ENCODE measurements around the gene CENPK. TPM values are rescaled to one million over a fixed set of nuclear protein-coding genes. Genes with fewer than 3 reads are reported as not detected.

Gene CENPK
- total and polyA plus RNA-seq, 2 of the 8 experiments (the other 6 are each of a cell fraction or from before 2014, with no cell fraction given) = 13.3 to 50.9 TPM

GRCh38 chr5:65563777-65564176 lies 809 bp upstream of the CENPK start:
- Histone ChIP-seq H3K4me2 (ENCODE audit: insufficient read depth in 1 of 2, low read depth in 2 of 2, low read length in 2 of 2) (peak overlapping the region; percentile 60 to 85), H3K4ac (replicated peaks; ENCODE audit: insufficient read length, low read depth, low read length) (no peak overlapping the region), H2BK120ac (replicated peaks; ENCODE audit: low read depth, low read length) (no peak overlapping the region), H2BK12ac (ENCODE audit: low read depth, low read length) (no peak overlapping the region; the same call in 1 of the 2 replicates), H4K91ac (replicated peaks; ENCODE audit: insufficient read length, low read length) (no peak overlapping the region), H4K8ac (ENCODE audit: extremely low read depth, insufficient read depth, low read length) (no peak overlapping the region), H3K36me3 (ENCODE audit: control insufficient read depth in 2 of 4, insufficient read depth in 4 of 4, low read length in 3 of 4) (peaks cover 0 to 8% (median 0%) of the 10 kb centered on the region in 4 experiments; a peak in 2 of 8 replicates), H3K56ac (replicated peaks; ENCODE audit: insufficient read length, low read depth, low read length) (no peak overlapping the region), H2BK20ac (ENCODE audit: low read length) (no peak overlapping the region), H3K79me1 (ENCODE audit: low read depth, low read length) (no peaks in the 10 kb centered on the region; the same call in 1 of the 2 replicates), H3K27ac (ENCODE audit: low read depth, low read length) (peak overlapping the region; percentile 95), H3K4me1 (replicated peaks in 1 of 4; ENCODE audit: control insufficient read depth in 3 of 4, insufficient read depth in 4 of 4, low read length in 3 of 4) (peaks cover 0 to 2% (median 0%) of the 10 kb centered on the region in 4 experiments; a peak in 2 of 7 replicates), H4K5ac (ENCODE audit: insufficient read length, low read depth, low read length) (no peak overlapping the region), H3K4me3 (ENCODE audit: extremely low read depth in 1 of 4, insufficient read depth in 2 of 4, low read depth in 3 of 4, low read length in 4 of 4) (peak overlapping the region; percentile 76 to 98 (median 90)), H3K14ac (ENCODE audit: insufficient read length) (no peak overlapping the region), H3K23ac (ENCODE audit: insufficient read length) (no peak overlapping the region), H3K9me3 (ENCODE audit: insufficient read depth in 2 of 2, low read depth in 1 of 2, low read length in 1 of 2) (no peaks in the 10 kb centered on the region), H3K9ac (replicated peaks in 1 of 4; ENCODE audit: extremely low read depth in 1 of 4, low read depth in 3 of 4, low read length in 3 of 4) (peak overlapping the region; percentile 92 to 98 (median 96); a peak in 6 of 7 replicates), H3K18ac (ENCODE audit: extremely low read depth, low read length) (no peak overlapping the region), H3K27me3 (replicated peaks in 1 of 4; ENCODE audit: control insufficient read depth in 3 of 4, extremely low read depth in 1 of 4, insufficient read depth in 3 of 4, low read length in 3 of 4) (no peaks in the 10 kb centered on the region), H2BK15ac (ENCODE audit: low read length) (no peak overlapping the region), H2AFZ (ENCODE audit: low read length) (peak overlapping the region; percentile 99), H2AK5ac (ENCODE audit: low read depth, low read length) (no peak overlapping the region), H2BK5ac (ENCODE audit: low read depth, low read length) (no peak overlapping the region), H4K20me1 (replicated peaks in 1 of 2; ENCODE audit: control insufficient read depth in 1 of 2, insufficient read depth in 2 of 2, low read length in 2 of 2) (peaks cover 0 to 2% of the 10 kb centered on the region in 2 experiments), H3K23me2 (ENCODE audit: low read depth, low read length) (peaks cover 6% of the 10 kb centered on the region; the same call in 1 of the 2 replicates), H3K79me2 (ENCODE audit: control insufficient read depth in 1 of 2, insufficient read depth in 2 of 2, low read length in 2 of 2) (peaks cover 0 to 61% of the 10 kb centered on the region in 2 experiments; a peak in 2 of 4 replicates)
- TF ChIP-seq CHD2 (IDR thresholded peaks at IDR 0.05; ENCODE audit: low read length) = no peak
- TF ChIP-seq EZH2 (IDR thresholded peaks at IDR 0.05; ENCODE audit: low read depth, low read length, severe bottlenecking) = no peak
- TF ChIP-seq HDAC2 (IDR thresholded peaks at IDR 0.05; ENCODE audit: borderline replicate concordance in 1 of 2, low read depth in 2 of 2, low read length in 2 of 2) = no peak
- no peak for TF ChIP-seq ASH2L (IDR thresholded peaks at IDR 0.05; ENCODE audit: low read length)
- no peak for TF ChIP-seq EP300 (IDR thresholded peaks at IDR 0.05; ENCODE audit: borderline replicate concordance in 1 of 2, low read depth in 2 of 2, low read length in 2 of 2)
- no peak for TF ChIP-seq RNF2 (IDR thresholded peaks at IDR 0.05; ENCODE audit: borderline replicate concordance, low read depth, low read length, missing control alignments, poor library complexity, severe bottlenecking)
- TF ChIP-seq CEBPB (IDR thresholded peaks at IDR 0.05; ENCODE audit: low read depth, low read length) = no peak
- no peak for DNase-seq (ENCODE audit: low read depth in 1 of 2, low spot score in 2 of 2)
- no peak for FAIRE-seq
- CTCF ChIA-PET (ENCODE audit: partially characterized antibody) = no interaction called here
- POLR2A ChIA-PET (ENCODE audit: partially characterized antibody) = interaction anchor here (0.9 to 2.2 kb wide), 8 partner anchors 11 to 60 kb away, joined by 3 to 10 read pairs (median 5); partner anchors contain the start of gene TRIM23
- WGBS, 2 experiments (ENCODE audit: extremely low coverage in 1 of 2, insufficient coverage in 1 of 2, insufficient read length in 1 of 2, insufficient replicate concordance in 2 of 2, low coverage in 1 of 2, low lambda C conversion rate in 2 of 2, missing lambda C conversion rate in 1 of 2) = 40% methylated on average over 11 of the region's 11 CpGs; no CpG with 5 or more reads in 1 of the 2 experiments

Measured in H1 (cell line).